GM18909 (cell line): ENCODE measurements around the gene FBF1.
"Not testable (repeated sequence)": the region's sequence is repeated elsewhere in the genome, so short reads cannot be mapped to it uniquely, and the experiment has no call there.

ENCODE experiments used
- ATAC-seq: cut with Tn5 transposase; IDR thresholded peaks from one replicate; pipeline ENCODE4 v1.9.1; 2021; ENCODE audit warnings: mild to moderate bottlenecking; ENCODE audit not compliant: unreplicated experiment, poor library complexity

The FBF1 gene

DNA sequence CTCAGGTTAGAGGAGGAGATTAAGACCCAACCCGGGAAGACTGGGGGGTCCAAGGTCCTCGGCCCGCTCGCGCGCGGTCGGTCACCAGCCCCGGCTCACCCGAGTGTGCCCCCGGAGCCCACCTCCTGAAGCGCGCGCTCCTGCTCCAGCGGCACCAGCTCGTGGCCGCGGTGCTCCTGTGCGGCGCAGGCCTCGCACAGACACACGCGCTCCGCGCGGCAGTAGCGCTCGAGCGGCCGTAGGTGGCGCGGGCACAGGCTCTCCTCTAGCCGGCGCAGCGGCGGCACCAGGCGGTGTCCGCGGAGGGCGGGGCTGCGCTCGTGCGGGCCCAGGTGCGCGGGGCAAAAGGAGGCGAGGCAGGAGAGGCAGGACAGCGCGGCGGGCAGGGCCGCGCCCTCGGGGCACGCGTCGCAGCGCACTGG, 63.1 kb downstream of the FBF1 start:
- peak; percentile 60 for ATAC-seq

DNA sequence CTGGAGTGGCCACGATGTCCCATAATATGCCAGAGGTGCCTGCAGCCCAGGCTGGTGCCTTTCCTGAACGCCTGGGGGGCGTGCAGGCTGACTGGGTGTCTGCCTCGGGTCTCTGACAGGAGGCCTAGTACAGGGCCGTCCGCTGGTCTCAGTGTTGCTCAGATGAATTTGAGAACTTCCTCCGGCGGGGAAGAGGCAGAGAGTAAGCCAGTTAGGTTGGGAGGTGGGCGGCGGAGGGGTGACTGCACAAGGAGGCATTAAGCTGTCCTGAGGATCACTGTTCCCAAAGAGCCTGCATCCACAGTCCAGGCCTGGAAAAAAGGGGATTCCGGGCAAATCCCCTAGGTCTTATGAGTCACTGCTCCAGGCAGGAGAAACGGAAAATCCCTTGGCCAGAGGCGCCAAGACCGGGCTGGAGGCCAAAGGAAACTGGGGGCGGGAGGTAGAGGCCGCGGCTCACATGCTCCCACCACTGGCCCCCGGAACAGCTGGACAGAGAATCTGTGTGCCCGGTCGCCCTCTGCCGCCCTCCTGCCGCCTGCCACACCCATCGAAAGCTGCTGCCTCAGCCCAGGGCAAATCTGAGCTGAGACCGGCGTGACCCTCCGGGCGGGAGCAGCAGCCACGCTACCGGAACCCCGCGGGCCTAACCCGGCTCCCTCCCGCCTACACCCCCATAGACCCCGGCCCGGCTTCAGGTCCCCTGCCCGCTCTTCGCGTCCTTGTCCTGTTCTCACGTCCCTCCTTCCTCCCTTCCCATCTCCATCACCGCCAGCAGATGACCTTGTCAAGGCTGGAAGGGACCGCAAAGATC, 63.7 kb downstream of the FBF1 start:
- no peak for ATAC-seq

- no peak for ATAC-seq
These were observed 64.5 kb downstream of the FBF1 start for GRCh38 chr17:75876190-75876937.

GRCh38 chr17:75875940-75876189, 65.0 kb downstream of the FBF1 start:
- no peak for ATAC-seq

- ATAC-seq = no peak
These were observed 65.5 kb downstream of the FBF1 start for GRCh38 chr17:75875182-75875939.

DNA sequence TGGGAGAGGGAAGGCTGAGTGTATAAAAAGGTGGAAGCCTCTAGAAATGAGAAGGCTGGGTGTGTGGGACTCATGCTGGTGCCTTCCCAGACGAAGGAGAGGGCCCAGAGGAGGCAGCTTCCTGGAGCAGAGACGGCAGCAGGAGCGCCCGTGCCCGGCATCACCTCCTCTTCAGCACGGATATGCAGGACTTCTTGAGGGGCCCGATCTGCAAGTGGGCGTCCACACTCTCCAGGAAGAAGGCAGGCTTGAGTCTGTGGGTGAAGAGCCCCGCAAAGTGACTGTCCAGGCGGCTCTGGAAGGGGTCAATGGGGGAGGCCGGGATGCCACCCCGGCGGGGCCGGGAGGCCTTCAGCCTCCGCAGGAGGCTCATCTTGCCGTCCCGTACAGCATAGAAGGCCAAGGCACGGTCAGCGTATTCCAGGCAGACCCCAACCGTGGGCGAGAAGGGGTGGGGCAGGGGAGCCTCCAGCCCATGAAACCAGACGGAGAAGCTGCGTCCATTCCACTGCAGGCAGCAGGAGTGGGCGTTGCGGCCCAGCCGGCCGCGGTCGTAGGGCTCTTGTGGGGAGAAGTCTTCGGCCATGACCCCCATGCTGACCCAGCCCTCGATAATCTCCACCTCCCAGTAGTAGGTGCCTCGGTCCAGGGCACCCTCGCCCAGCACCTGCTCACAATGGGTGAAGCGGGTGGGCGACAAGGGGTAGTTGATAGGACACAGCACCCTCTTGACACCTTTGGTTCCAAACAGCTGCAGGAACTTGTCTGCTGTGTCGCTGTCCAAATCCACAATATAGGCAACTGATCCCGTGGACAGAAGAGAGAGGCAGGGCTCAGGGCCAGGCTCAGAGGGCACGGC, 66.3 kb downstream of the FBF1 start:
- no peak for ATAC-seq

GRCh38 chr17:75873587-75874322, 67.1 kb downstream of the FBF1 start:
- no peak for ATAC-seq

GRCh38 chr17:75872434-75873351, 68.1 kb downstream of the FBF1 start:
- no peak for ATAC-seq

GRCh38 chr17:75870228-75870627, 70.6 kb downstream of the FBF1 start:
- ATAC-seq = not testable (repeated sequence)

- no peak for ATAC-seq
These were observed 71.3 kb downstream of the FBF1 start for GRCh38 chr17:75869282-75870141.

GRCh38 chr17:75868730-75869281, 72.0 kb downstream of the FBF1 start:
- ATAC-seq = not testable (repeated sequence)

GRCh38 chr17:75865404-75866188, 75.2 kb downstream of the FBF1 start:
- ATAC-seq = not testable (repeated sequence)

DNA sequence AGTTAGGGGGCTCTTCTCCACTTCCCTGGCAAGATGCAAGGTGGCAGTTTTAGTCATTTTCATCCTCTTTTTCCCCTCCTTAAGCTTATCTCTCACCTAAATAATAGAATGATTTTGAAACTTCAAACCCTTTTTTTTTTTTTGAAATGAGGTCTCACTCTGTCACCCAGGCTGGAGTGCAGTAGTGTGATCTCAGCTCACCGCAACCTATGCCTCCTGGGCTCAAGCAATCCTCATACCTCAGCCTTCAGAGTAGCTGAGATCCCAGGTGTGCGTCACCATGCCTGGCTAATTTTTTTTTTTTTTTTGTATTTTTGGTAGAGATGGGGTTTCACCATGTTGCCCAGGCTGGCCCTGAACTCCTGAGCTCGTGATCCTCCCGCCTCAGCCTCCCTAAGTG, 76.0 kb downstream of the FBF1 start:
- ATAC-seq = peak; percentile 15

DNA sequence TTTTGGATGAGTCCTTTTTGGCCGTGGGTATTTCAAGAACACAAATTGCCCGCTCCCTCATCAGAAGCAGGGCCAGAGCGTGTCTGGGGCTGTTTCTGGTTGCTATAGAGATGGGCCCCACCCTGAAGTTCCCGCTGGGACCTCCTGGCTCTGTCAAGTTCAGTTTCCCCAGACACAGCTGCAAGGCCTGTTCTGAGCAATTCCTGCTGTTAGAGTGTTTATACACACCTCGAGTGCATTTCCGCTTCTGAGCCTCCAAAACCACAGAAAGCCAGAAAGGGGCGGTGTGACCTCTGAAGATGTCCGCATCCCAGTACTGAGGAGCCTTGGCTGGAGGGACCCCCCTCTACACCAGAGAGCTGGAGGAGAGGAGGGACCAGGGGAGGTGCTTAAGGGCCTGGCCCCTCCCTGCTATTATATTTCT, 76.4 kb downstream of the FBF1 start:
- peak; percentile 78 for ATAC-seq

- no peak for ATAC-seq
These were observed 78.9 kb downstream of the FBF1 start for GRCh38 chr17:75861927-75862317.
